Keratinocyte (primary cell): ENCODE results near the gene PAPOLA. TPM values are rescaled to one million over a fixed set of nuclear protein-coding genes. Genes with fewer than 3 reads are reported as not detected.
A peak's percentile ranks its signal among the peaks of the same experiment; 100 is the strongest.

Experiments
- DNase-seq: peaks from one replicate; pipeline ENCODE4 v3.0.0-alpha.2; 2011; ENCODE audit warnings: low read depth, missing footprints, low spot score
- FAIRE-seq: peaks from 2 replicates; lab custom pipeline; 2011; peaks lifted over from hg19 to GRCh38; lab: Jason Lieb, UNC
- H2AFZ ChIP-seq: 2 replicates; pipeline ENCODE4 v1.6.0; 2012; ENCODE audit warnings: low read length, control low read depth, inconsistent platforms; ENCODE audit not compliant: control insufficient read depth
- H3K27ac ChIP-seq: 2 replicates; pipeline ENCODE4 v1.5.1; 2011; ENCODE audit warnings: low read length; ENCODE audit not compliant: control insufficient read depth, insufficient read depth
- H3K27me3 ChIP-seq: 3 replicates; pipeline ENCODE4 v1.6.0; 2011; ENCODE audit warnings: low read length; ENCODE audit not compliant: control insufficient read depth, insufficient read depth; ENCODE audit errors: extremely low read depth
- H3K36me3 ChIP-seq, 2 experiments: 2 replicates in 1 of 2; 3 replicates in 1 of 2; pipeline ENCODE4 v1.5.1; 2011; ENCODE audit warnings: low read length in 2 of 2, mild to moderate bottlenecking in 1 of 2; ENCODE audit not compliant: control insufficient read depth in 2 of 2, insufficient read depth in 2 of 2; ENCODE audit errors: extremely low read depth in 1 of 2
- H3K4me1 ChIP-seq: 3 replicates; pipeline ENCODE4 v1.5.1; 2011; ENCODE audit warnings: low read length; ENCODE audit not compliant: control insufficient read depth, insufficient read depth; ENCODE audit errors: extremely low read depth
- H3K4me2 ChIP-seq: 3 replicates; pipeline ENCODE4 v1.6.0; 2011; ENCODE audit warnings: low read depth, low read length; ENCODE audit not compliant: control insufficient read depth, insufficient read depth; ENCODE audit errors: extremely low read depth
- H3K4me3 ChIP-seq, 3 experiments: fragments of 200-600 bp in 1 of 3; sonication (generic) in 1 of 3; 2 replicates in 2 of 3; 3 replicates in 1 of 3; pipeline ENCODE4 v1.5.1; 2011 to 2016; ENCODE audit warnings: low read length in 3 of 3, mild to moderate bottlenecking in 3 of 3, control low read depth in 2 of 3, inconsistent platforms in 1 of 3, low read depth in 1 of 3, mixed read lengths in 1 of 3, mixed run types in 1 of 3, moderate library complexity in 1 of 3; ENCODE audit not compliant: control insufficient read depth in 2 of 3, insufficient read depth in 2 of 3; ENCODE audit errors: extremely low read depth in 1 of 3
- H3K79me2 ChIP-seq: 2 replicates; pipeline ENCODE4 v1.6.0; 2012; ENCODE audit warnings: low read length; ENCODE audit not compliant: control insufficient read depth, insufficient read depth
- H3K9ac ChIP-seq: 3 replicates; pipeline ENCODE4 v1.6.0; 2011; ENCODE audit warnings: low read length; ENCODE audit not compliant: control insufficient read depth, insufficient read depth; ENCODE audit errors: extremely low read depth
- H3K9me1 ChIP-seq: 3 replicates; pipeline ENCODE4 v1.6.0; 2011; ENCODE audit warnings: low read length; ENCODE audit not compliant: control insufficient read depth, insufficient read depth; ENCODE audit errors: extremely low read depth
- H3K9me3 ChIP-seq: 2 replicates; pipeline ENCODE4 v1.5.1; 2012; ENCODE audit warnings: low read depth, low read length; ENCODE audit not compliant: control insufficient read depth
- H4K20me1 ChIP-seq: 3 replicates; pipeline ENCODE4 v1.6.0; 2011; ENCODE audit warnings: low read length; ENCODE audit not compliant: control insufficient read depth, insufficient read depth; ENCODE audit errors: extremely low read depth
- CTCF ChIP-seq, 3 experiments: IDR thresholded peaks in 1 of 3; conservative IDR thresholded peaks in 1 of 3; optimal IDR thresholded peaks in 1 of 3; 2 replicates in 2 of 3; 3 replicates in 1 of 3; pipeline versions ENCODE3 to v1.5.1; 2011; ENCODE audit warnings: low read length in 3 of 3, mild to moderate bottlenecking in 3 of 3, moderate library complexity in 2 of 3, control low read depth in 1 of 3, inconsistent platforms in 1 of 3; ENCODE audit not compliant: insufficient read depth in 2 of 3; ENCODE audit errors: extremely low read depth in 1 of 3
- EZH2 ChIP-seq: IDR thresholded peaks from one replicate; pipeline ENCODE4 v1.6.1; 2012; ENCODE audit warnings: inconsistent platforms, mild to moderate bottlenecking, low read length, moderate library complexity
- dilution Hi-C: fragments of 300-500 bp; cut with MboI; formaldehyde crosslinking; loops from one replicate; pipeline ENCODE4 v1.7.0; 2020; ENCODE audit warnings: low sequenced_read_pairs; ENCODE audit not compliant: extremely low pct_ligation_motif_present
- polyA plus RNA-seq, 5 experiments: library from polyadenylated mRNA; depleted of rRNA in 3 of 5; stranded (reverse) in 3 of 5; stranded (forward) in 1 of 5; unstranded in 1 of 5; fragments of >200 nt; gene quantifications; 1 replicate in 1 of 5; 2 replicates in 3 of 5; 3 replicates in 1 of 5; pipeline versions ENCODE4 v1.2.1 to v1.2.3, GENCODE V29; 2011 to 2012; ENCODE audit warnings: missing spikeins in 2 of 5, low read depth in 1 of 5, low replicate concordance in 1 of 5

Gene PAPOLA
- polyA plus RNA-seq, 1 donor (not counting 4 experiments of a cell fraction or from before 2014, with no cell fraction given), result 154 TPM

- no peak overlapping the region for H3K9ac ChIP-seq
- H3K36me3 ChIP-seq, result no peaks in the 10 kb centered on the region
- H3K27ac ChIP-seq, result no peak overlapping the region
- H2AFZ ChIP-seq, result no peak overlapping the region
- no peaks in the 10 kb centered on the region for H4K20me1 ChIP-seq
- H3K4me3 ChIP-seq, result no peak overlapping the region
- no peak for DNase-seq
- peaks cover 4% of the 10 kb centered on the region for H3K4me1 ChIP-seq
- no peaks in the 10 kb centered on the region for H3K9me3 ChIP-seq
- H3K4me2 ChIP-seq, result no peak overlapping the region
- TF ChIP-seq EZH2, result no peak
- no peak for TF ChIP-seq CTCF (optimal IDR thresholded peaks at IDR 0.05 in 1 of 3, IDR thresholded peaks at IDR 0.05 in 1 of 3, conservative IDR thresholded peaks at IDR 0.05 in 1 of 3; ENCODE audit: extremely low read depth in 1 of 3, insufficient read depth in 2 of 3, low read length in 3 of 3)
- dilution Hi-C loops, result no loop called here
- H3K79me2 ChIP-seq, result no peaks in the 10 kb centered on the region
- no peak for FAIRE-seq
- peaks cover 3% of the 10 kb centered on the region for H3K27me3 ChIP-seq
- no peaks in the 10 kb centered on the region for H3K9me1 ChIP-seq
Observed at GRCh38 chr14:96494331-96494730, 7.9 kb upstream of the PAPOLA start.

GRCh38 chr14:96497087-96497486 is 5.1 kb upstream of the PAPOLA start:
- Histone ChIP-seq H3K9me1 (no peaks in the 10 kb centered on the region), H3K79me2 (peaks cover 4% of the 10 kb centered on the region), H3K4me1 (peaks cover 9% of the 10 kb centered on the region), H3K36me3 (no peaks in the 10 kb centered on the region), H3K27ac (no peak overlapping the region), H3K4me3 (no peak overlapping the region), H4K20me1 (no peaks in the 10 kb centered on the region), H2AFZ (no peak overlapping the region), H3K4me2 (peak overlapping the region; percentile 19), H3K9ac (no peak overlapping the region), H3K9me3 (no peaks in the 10 kb centered on the region), H3K27me3 (peaks cover 3% of the 10 kb centered on the region)
- FAIRE-seq (no peak), DNase-seq (no peak)
- TF ChIP-seq EZH2, result no peak
- no peak for TF ChIP-seq CTCF (optimal IDR thresholded peaks at IDR 0.05 in 1 of 3, IDR thresholded peaks at IDR 0.05 in 1 of 3, conservative IDR thresholded peaks at IDR 0.05 in 1 of 3; ENCODE audit: extremely low read depth in 1 of 3, insufficient read depth in 2 of 3, low read length in 3 of 3)
- dilution Hi-C loops, result no loop called here
